ENCODE measurements around the gene TRAF3.

The TRAF3 gene

DNA sequence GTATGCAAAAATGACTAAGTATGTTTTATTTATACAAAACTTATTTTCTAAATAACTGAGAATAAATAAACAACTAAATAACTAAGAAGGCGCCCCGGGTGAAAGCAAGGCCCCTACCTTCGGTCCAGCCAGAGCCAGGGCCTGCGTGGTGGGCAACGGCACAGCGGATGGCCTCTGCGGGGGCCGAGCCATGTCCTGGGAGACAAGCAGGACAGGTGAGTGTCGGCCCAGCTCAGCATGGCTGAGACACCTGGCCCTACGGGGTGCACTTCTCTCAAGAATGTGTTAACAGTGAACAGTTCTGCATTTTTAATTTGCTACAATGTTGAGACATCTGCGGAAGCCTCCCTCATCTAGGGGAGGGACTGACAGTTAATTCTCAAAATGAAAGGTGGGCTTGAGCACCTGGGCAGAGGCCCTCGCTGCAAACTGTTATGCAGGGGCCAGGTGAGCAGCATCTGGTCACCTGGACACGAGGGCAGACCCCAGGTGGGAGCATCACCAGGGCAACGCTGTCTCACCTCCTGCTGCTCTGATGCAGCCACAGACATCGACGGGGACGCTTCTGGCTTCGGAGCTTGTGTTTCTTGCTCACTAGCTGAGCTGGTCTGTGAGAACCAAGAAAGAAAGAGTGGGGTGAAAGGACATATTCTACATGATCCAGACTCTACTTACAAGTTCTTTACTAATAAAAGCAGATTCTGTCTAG is 177.0 kb downstream of the TRAF3 start:
- no peak for DNase-seq (ENCODE audit: low read depth)
- Histone ChIP-seq H3K4me1 (ENCODE audit: control insufficient read depth, insufficient read depth, low read length) (peaks cover 16% of the 10 kb centered on the region), H3K4me3 (ENCODE audit: low read length) (no peak overlapping the region), H3K36me3 (ENCODE audit: control insufficient read depth, insufficient read depth, low read length, severe bottlenecking) (peaks cover 94% of the 10 kb centered on the region), H3K9ac (ENCODE audit: low read length) (no peak overlapping the region), H3K9me3 (ENCODE audit: control insufficient read depth, low read length) (no peaks in the 10 kb centered on the region), H3K27me3 (replicated peaks; ENCODE audit: control insufficient read depth, insufficient read depth, low read length) (no peaks in the 10 kb centered on the region)

DNA sequence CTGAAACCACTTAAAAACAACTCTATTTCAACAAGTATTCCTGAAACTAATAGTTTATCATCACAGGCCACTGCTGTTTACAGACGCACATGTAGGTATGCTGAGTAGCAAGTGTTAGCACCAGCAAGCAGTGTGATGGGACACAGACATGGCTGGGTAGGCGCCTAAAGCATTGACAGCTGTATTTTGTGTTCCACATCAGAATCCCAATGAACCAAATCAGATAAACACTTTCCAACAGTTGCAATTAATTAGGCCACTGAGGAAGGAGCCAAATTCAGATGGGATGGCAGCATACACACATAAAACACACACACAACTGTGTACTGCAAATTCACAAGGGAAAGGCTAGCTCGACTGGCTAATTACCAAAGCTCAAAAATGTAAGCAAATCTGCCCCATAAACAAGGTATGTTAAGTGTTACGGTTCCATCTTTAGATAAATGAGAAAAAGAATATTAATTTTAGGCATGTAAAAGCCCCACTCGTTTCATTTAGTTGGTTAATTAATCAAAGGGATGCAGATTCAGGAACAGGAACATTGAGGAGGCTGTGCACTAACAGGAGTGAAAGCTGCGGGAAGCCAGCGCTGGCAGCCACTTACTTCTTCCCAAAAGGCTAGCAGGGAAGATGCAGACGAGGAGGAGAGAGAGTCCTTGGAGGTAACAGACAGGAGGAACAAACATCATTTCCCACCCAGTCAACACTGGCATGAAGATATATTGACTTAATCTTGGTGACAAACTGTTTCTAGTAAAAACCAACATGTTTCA is 178.6 kb downstream of the TRAF3 start:
- H3K9ac ChIP-seq (ENCODE audit: low read length): no peak overlapping the region
- H3K36me3 ChIP-seq (ENCODE audit: control insufficient read depth, insufficient read depth, low read length, severe bottlenecking): peaks cover 92% of the 10 kb centered on the region
- H3K4me1 ChIP-seq (ENCODE audit: control insufficient read depth, insufficient read depth, low read length): peaks cover 7% of the 10 kb centered on the region
- no peak overlapping the region for H3K4me3 ChIP-seq (ENCODE audit: low read length)
- no peak for DNase-seq (ENCODE audit: low read depth)
- H3K27me3 ChIP-seq (replicated peaks; ENCODE audit: control insufficient read depth, insufficient read depth, low read length): no peaks in the 10 kb centered on the region
- no peaks in the 10 kb centered on the region for H3K9me3 ChIP-seq (ENCODE audit: control insufficient read depth, low read length)

DNA sequence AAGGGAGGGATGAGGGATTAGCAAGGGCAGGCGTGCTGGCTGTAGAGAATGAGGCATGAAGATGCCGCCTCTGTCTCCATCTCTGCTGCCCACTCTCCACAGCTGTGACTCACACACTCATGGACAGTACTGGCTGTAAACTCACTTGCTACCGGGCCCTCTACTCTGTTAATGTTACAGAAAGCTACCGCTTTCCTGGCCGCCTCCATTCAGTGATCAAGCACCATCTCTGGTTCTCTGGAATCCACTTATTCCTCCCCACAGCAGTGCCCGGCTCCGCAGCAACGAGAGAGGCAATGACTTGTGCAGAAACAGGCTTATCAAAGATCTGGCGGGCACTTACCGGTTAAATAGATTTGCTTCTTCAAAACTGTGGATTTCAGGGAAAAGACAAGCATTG is 180.0 kb downstream of the TRAF3 start:
- Histone ChIP-seq H3K4me3 (ENCODE audit: low read length) (no peak overlapping the region), H3K9ac (ENCODE audit: low read length) (no peak overlapping the region), H3K9me3 (ENCODE audit: control insufficient read depth, low read length) (no peaks in the 10 kb centered on the region), H3K4me1 (ENCODE audit: control insufficient read depth, insufficient read depth, low read length) (peaks cover 3% of the 10 kb centered on the region), H3K27me3 (replicated peaks; ENCODE audit: control insufficient read depth, insufficient read depth, low read length) (no peaks in the 10 kb centered on the region), H3K36me3 (ENCODE audit: control insufficient read depth, insufficient read depth, low read length, severe bottlenecking) (peaks cover 91% of the 10 kb centered on the region)
- DNase-seq (ENCODE audit: low read depth): no peak

DNA sequence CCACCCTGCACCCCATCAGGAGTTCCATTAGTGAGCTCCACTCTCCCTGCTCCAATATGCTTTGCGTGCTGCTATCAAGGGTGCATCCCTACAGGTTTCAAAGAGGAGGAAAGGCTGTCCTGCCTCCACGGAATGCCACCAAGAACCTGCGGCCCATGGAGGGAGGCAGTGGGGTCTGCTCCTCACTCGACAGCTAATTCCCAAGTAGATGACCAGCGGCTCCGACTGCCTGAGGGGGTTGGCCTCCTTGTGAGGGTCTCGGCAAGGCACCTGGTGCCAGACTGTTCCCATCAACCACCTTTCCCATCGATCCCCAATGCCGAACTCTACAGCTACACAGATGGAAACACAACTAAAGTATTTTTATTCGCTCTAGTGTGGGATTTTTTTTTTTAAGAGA is 181.2 kb downstream of the TRAF3 start:
- Histone ChIP-seq H3K9me3 (ENCODE audit: control insufficient read depth, low read length) (no peaks in the 10 kb centered on the region), H3K4me3 (ENCODE audit: low read length) (no peak overlapping the region), H3K4me1 (ENCODE audit: control insufficient read depth, insufficient read depth, low read length) (peaks cover 3% of the 10 kb centered on the region), H3K9ac (ENCODE audit: low read length) (no peak overlapping the region), H3K36me3 (ENCODE audit: control insufficient read depth, insufficient read depth, low read length, severe bottlenecking) (peaks cover 91% of the 10 kb centered on the region), H3K27me3 (replicated peaks; ENCODE audit: control insufficient read depth, insufficient read depth, low read length) (no peaks in the 10 kb centered on the region)
- DNase-seq (ENCODE audit: low read depth): no peak
